IPS-15b (cell line): ENCODE data around the gene MAT2B.

Source experiments
- H3K27me3 ChIP-seq: one replicate; pipeline ENCODE4 v1.6.1; 2013; ENCODE audit warnings: low read length; ENCODE audit not compliant: control insufficient read depth, insufficient read depth
- H3K36me3 ChIP-seq: one replicate; pipeline ENCODE4 v1.6.1; 2013; ENCODE audit warnings: low read length; ENCODE audit not compliant: control insufficient read depth, insufficient read depth
- H3K4me1 ChIP-seq: one replicate; pipeline ENCODE4 v1.6.1; 2013; ENCODE audit warnings: mild to moderate bottlenecking, low read length; ENCODE audit not compliant: control insufficient read depth, insufficient read depth
- H3K4me3 ChIP-seq: one replicate; pipeline ENCODE4 v1.5.1; 2013; ENCODE audit warnings: low read depth, low read length
- H3K9ac ChIP-seq: one replicate; pipeline ENCODE4 v1.6.1; 2013; ENCODE audit warnings: low read depth, mild to moderate bottlenecking, low read length
- H3K9me3 ChIP-seq: one replicate; pipeline ENCODE4 v1.6.1; 2013; ENCODE audit warnings: mild to moderate bottlenecking, low read length; ENCODE audit not compliant: control insufficient read depth, insufficient read depth

The MAT2B gene

DNA sequence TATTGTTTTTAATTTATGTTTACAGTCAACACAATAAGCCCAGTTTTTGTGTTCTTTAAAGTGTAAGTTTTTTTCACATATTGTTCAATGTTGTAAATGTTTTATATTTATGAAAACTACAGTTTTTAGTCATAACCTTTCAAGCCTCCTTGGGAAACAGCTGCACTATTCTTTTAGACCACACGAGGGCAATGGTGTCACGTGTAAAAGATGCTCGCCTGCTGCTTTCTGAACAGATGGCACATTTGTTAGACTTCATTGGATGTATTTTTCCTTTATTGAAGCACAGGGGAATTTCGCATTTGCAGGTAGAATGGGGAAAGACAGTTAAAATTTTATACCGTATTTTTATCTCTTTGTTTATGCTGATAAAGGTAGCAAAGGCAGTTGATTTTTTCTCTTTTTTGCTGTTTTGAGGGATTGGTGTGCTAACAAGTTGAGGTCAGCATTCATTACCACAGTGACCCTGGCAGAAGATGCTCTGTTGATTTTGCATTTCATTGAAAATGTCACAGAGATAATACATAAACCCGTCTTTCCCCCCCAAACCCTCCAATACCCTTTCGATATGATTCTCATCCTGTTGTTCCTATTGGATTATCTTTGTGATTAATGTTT lies 59.0 kb downstream of the MAT2B start:
- Histone ChIP-seq H3K4me3 (no peak overlapping the region), H3K27me3 (peaks cover 27% of the 10 kb centered on the region), H3K4me1 (peaks cover 28% of the 10 kb centered on the region), H3K9me3 (no peaks in the 10 kb centered on the region), H3K36me3 (no peaks in the 10 kb centered on the region), H3K9ac (no peak overlapping the region)

DNA sequence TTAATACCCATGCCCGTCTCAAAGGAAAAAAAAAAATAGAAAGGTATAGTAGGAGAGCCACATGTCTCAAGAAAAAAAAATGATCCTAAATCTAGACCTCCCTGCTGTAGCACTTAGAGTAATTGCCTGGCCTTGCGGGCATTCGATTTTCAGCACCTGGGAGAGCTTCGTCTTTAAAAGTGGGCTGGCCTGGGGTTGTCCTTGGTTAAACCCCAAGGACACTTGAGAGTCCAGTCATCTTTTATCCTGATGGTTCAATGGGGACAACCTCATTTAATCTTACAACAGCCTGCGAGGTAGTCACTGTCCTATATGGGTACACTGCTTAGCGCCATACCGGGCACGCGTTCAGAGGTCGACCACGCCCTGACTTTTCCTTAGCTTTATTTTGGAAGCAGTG lies 60.1 kb downstream of the MAT2B start:
- Histone ChIP-seq H3K4me3 (peak overlapping the region; percentile 63), H3K36me3 (no peaks in the 10 kb centered on the region), H3K9ac (no peak overlapping the region), H3K9me3 (no peaks in the 10 kb centered on the region), H3K27me3 (peaks cover 27% of the 10 kb centered on the region), H3K4me1 (peaks cover 28% of the 10 kb centered on the region)

- Histone ChIP-seq H3K27me3 (peaks cover 27% of the 10 kb centered on the region), H3K9me3 (no peaks in the 10 kb centered on the region), H3K4me3 (peak overlapping the region; percentile 63), H3K36me3 (no peaks in the 10 kb centered on the region), H3K9ac (no peak overlapping the region), H3K4me1 (peaks cover 28% of the 10 kb centered on the region)
Measured at GRCh38 chr5:163565931-163566608, 60.7 kb downstream of the MAT2B start.

- H3K27me3 ChIP-seq, result peaks cover 27% of the 10 kb centered on the region
Measured at GRCh38 chr5:163566678-163567077, 61.3 kb downstream of the MAT2B start.

GRCh38 chr5:163567811-163568210 lies 62.4 kb downstream of the MAT2B start:
- H3K9me3 ChIP-seq, result no peaks in the 10 kb centered on the region
- no peaks in the 10 kb centered on the region for H3K36me3 ChIP-seq
- no peak overlapping the region for H3K4me3 ChIP-seq
- H3K9ac ChIP-seq, result no peak overlapping the region
- H3K27me3 ChIP-seq, result peaks cover 27% of the 10 kb centered on the region
- H3K4me1 ChIP-seq, result peaks cover 28% of the 10 kb centered on the region

More at GRCh38 chr5:163566678-163567077, 61.3 kb downstream of the MAT2B start:
- Histone ChIP-seq H3K9ac (no peak overlapping the region), H3K36me3 (no peaks in the 10 kb centered on the region), H3K4me1 (peaks cover 28% of the 10 kb centered on the region), H3K4me3 (peak overlapping the region; percentile 63), H3K9me3 (no peaks in the 10 kb centered on the region)
